Activated naive CD4-positive, alpha-beta T cell (primary cell): Measurements from ENCODE around the gene SOSTDC1.

Experiments
- DNase-seq, 4 experiments: peaks; one replicate each; lab custom pipeline; 2025; lab: John Stamatoyannopoulos, UW

The SOSTDC1 gene

GRCh38 chr7:16419859-16420258 lies 45.7 kb downstream of the SOSTDC1 start:
- DNase-seq: no peak

GRCh38 chr7:16419126-16419525 lies 46.4 kb downstream of the SOSTDC1 start:
- DNase-seq: no peak

GRCh38 chr7:16417906-16418305 lies 47.6 kb downstream of the SOSTDC1 start:
- no peak for DNase-seq

GRCh38 chr7:16416289-16417282 lies 49.0 kb downstream of the SOSTDC1 start:
- no peak for DNase-seq

GRCh38 chr7:16412274-16413254 lies 53.0 kb downstream of the SOSTDC1 start:
- no peak for DNase-seq
